Stimulated activated CD8-positive, alpha-beta memory T cell treated with anti-CD3 and anti-CD28 coated beads, Interleukin-7, amount 100 ng/mL, for 4 hours (primary cell): ENCODE measurements around the gene MAP3K8.
"Not testable (repeated sequence)": the region's sequence is repeated elsewhere in the genome, so short reads cannot be mapped to it uniquely, and the experiment has no call there.

ENCODE experiments used
- DNase-seq, 2 donors: peaks; one replicate each; pipeline ENCODE4 v3.0.0-alpha.2; 2020; ENCODE audit warnings: low read depth in 2 of 2

The MAP3K8 gene

DNA sequence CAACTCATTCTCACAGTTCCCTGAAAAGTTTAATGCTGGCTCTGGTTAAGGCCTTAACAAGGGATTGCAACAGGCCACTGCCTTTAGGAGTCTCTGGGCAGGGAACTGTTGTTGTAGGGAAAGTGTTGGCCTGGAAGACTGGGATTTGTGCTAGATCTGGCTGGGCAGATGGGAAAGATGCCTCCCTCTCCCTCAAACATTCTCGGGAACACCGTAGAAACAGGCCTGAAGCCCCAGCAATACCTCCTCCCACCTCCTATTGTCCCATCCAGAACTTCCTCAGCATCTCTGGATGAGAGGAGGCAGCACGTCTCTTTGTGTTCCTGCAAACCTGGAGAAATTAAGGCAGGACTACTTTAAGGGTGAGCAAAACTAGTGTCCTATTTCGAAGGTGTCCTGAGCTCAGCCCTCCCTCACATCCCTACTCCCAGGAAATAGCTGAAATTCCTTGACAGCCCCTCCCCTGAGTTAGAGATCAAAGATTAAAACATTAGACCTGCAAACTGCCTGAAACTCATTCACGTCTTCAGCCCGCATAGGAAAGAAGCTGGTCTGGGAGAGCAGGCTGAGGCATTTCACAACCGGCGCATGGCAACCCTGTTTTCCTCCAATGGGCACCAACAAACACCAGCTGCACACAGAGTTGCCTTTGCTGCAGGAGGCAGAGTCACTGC lies 10.9 kb upstream of the MAP3K8 start:
- DNase-seq: no peak

- not testable (repeated sequence) for DNase-seq
Observed at GRCh38 chr10:30423655-30424275, 10.2 kb upstream of the MAP3K8 start.

GRCh38 chr10:30425336-30426075 lies 8.5 kb upstream of the MAP3K8 start:
- DNase-seq: no peak

DNA sequence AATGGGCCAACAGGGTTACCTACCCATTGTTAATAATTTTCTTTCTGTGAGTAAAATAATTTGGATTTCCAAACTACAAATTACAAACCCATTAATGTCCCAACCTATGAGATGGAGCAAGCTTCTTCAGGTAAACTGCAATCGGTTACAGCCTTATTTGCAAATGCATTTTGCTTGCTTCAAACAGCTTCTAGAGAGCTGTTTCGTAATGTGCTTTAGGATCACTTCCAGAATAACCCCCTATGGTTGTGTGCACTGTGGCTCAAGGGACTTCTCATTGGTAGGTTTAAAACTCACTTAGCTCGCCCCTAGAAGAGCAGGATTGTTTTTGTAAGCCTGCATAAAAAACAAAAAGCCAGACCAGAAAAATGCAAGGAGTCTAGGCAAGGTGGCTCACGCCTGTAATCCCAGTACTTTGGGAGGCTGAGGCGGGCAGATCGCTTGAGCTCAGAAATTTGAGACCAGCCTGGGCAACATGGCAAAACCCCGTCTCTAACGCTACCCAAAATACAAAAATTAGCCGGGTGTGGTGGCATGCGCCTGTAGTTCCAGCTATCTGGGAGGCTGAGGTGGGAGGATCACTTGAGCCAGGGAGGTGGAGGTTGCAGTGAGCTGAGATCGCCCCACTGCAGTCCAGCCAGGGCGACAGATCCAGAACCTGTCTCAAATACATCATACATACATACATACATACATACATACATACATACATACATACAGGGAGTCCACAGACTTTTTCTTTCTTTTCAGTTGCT lies 3.3 kb upstream of the MAP3K8 start:
- DNase-seq: no peak

- no peak for DNase-seq
Observed at GRCh38 chr10:30431435-30431911, 2.5 kb upstream of the MAP3K8 start.

- DNase-seq: no peak
Observed at GRCh38 chr10:30432622-30433305, 1.2 kb upstream of the MAP3K8 start.

DNA sequence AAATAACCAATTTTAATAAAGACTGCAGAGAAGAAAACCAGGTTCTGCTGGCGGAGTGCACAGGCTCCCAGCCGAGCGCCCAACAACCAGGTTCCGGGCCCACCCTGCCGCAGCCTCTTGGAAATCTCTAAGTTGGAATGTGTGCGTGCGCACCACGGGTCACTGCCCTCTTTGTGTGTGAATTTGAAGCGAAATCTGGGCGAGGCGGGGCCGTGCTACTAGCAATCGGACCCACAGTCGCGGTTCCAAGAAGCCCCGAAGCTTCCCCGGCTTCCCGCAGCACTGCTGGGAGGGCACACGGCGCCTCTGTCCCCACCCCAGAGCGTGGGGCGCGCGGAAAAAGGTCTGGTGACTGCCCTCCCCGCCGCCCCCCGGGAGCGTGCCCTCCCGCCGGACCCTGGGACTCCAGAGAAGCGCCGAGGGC lies 666 bp upstream of the MAP3K8 start:
- DNase-seq: peak in 1 of 2 donors; percentile 46

- DNase-seq: peak; percentile 56 to 78
Observed at GRCh38 chr10:30434273-30435072, 489 bp downstream of the MAP3K8 start.

DNA sequence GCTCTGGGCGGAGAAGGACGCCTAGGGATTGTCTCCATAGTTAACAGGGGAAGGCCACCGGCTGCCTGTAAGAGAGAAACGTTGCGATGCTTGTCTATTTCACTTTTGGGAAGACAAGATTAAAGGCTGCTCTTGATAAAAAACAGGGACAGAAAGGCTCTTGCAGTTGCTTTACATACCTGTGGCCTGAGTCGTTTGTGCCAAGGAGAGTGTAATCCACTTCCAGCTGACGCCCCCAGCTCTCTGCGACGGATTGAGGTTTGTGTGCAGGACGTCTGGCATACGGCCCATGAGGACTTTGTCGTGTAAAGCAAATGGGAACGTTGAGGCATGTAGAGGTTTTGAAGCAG lies 1.1 kb downstream of the MAP3K8 start:
- DNase-seq: no peak

GRCh38 chr10:30435499-30436167 lies 1.6 kb downstream of the MAP3K8 start:
- DNase-seq: not testable (repeated sequence)

GRCh38 chr10:30436191-30436611 lies 2.2 kb downstream of the MAP3K8 start:
- no peak for DNase-seq

GRCh38 chr10:30436671-30437030 lies 2.7 kb downstream of the MAP3K8 start:
- no peak for DNase-seq

- no peak for DNase-seq
Observed at GRCh38 chr10:30437031-30437841, 3.3 kb downstream of the MAP3K8 start.

- no peak for DNase-seq
Observed at GRCh38 chr10:30438021-30438850, 4.3 kb downstream of the MAP3K8 start.

DNA sequence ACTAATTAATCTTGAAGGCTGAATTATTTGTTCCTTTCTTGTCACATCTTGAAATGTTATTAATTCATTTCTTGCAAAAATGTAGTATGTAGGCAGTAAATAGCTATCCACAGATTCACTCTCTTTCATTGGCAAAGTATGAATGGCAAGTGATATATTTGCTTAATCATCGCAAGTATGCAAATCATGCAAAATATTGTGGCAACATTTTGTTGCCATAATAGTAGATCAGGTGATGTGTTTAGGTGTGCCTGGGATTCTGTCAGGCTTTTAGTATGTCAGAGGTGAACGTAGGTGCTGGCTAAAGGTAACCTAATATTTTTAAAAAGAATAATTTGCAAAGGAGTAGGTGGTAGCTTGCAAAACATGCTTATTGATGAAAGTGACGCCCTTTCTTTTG lies 5.9 kb downstream of the MAP3K8 start:
- no peak for DNase-seq

DNA sequence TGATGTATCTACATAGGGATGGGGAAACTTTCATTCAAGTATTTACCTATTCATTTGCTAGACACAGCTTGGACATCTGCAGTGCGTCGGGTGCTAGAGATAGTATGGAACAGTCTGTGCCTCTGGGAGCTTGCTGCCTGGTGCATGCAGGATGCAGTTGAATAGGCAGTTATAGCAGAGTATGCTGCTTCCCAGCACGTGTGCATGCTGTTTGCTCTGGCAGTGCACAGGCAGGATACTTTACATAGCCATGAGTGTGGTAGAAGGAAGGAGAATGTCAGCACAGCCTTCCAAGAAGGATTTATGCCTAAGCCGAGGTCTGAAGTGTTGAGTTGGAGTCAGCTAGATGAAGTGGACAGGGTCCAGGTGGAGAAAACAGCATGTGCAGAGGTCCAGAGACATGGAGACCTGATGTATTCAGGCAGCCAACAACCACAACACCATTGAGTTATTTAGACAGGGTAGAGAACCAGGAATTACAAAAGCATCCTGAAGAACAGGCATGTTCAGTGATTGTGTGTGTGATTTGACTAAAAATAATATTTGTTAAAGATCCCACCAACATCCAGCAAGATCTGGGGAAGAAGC lies 8.1 kb downstream of the MAP3K8 start:
- DNase-seq: no peak

GRCh38 chr10:30443049-30443448 lies 9.1 kb downstream of the MAP3K8 start:
- DNase-seq: no peak

DNA sequence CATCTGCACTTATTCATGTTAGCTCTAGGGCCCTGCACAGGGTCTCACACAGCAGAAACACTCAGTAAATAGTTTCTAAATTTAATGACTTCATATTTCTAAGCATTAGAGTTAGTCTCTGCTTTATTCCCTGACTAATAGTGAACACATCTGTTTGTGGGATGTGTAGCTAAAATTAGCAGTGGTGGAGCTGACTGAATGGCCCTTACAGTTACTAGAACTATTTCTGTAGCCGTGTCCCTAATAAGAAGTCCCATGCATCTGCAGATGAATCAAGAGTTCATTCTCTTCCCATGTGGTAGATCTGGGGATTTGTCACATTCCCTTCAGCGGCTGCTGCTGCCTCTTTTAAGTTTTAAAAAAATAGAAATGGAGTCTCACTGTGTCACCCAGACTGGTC lies 11.7 kb downstream of the MAP3K8 start:
- no peak for DNase-seq
